Measurements from ENCODE around the gene CFHR5. TPM values are rescaled to one million over a fixed set of nuclear protein-coding genes. Genes with fewer than 3 reads are reported as not detected.

Gene CFHR5
- total RNA-seq, 2 experiments from 2014 or later = not detected

GRCh38 chr1:196951711-196952394 lies 25.5 kb upstream of the CFHR5 start:
- Mint-ChIP-seq H3K36me3 (ENCODE audit: low read depth) (no peaks in the 10 kb centered on the region), H3K27me3 (peaks cover 4% of the 10 kb centered on the region), H3K9me3 (no peaks in the 10 kb centered on the region), H3K27ac (no peak overlapping the region), H3K4me1 (ENCODE audit: low read depth) (no peaks in the 10 kb centered on the region), H3K4me3 (no peak overlapping the region)
- Histone ChIP-seq H3K27ac (ENCODE audit: low read depth in 1 of 2, low read length in 2 of 2) (no peak overlapping the region), H3K4me1 (ENCODE audit: insufficient read depth, low read length) (no peaks in the 10 kb centered on the region), H3K27me3 (ENCODE audit: control insufficient read depth in 1 of 2, insufficient read depth in 2 of 2, low read length in 2 of 2) (no peaks in the 10 kb centered on the region), H3K9me3 (ENCODE audit: control insufficient read depth in 1 of 2, insufficient read depth in 1 of 2, low read length in 2 of 2) (peaks cover 0 to 3% of the 10 kb centered on the region in 2 experiments), H3K4me3 (ENCODE audit: low read length) (no peak overlapping the region), H3K36me3 (ENCODE audit: insufficient read depth, low read length) (no peaks in the 10 kb centered on the region)
- intact Hi-C loops (cut with DNase I, micrococcal nuclease) = no loop called here
- ChIA-PET POLR2A (no interaction called here), CTCF (no interaction called here)
- ATAC-seq (ENCODE audit: poor library complexity) = no peak
- no peak for DNase-seq
- TF ChIP-seq, protein P1, sequence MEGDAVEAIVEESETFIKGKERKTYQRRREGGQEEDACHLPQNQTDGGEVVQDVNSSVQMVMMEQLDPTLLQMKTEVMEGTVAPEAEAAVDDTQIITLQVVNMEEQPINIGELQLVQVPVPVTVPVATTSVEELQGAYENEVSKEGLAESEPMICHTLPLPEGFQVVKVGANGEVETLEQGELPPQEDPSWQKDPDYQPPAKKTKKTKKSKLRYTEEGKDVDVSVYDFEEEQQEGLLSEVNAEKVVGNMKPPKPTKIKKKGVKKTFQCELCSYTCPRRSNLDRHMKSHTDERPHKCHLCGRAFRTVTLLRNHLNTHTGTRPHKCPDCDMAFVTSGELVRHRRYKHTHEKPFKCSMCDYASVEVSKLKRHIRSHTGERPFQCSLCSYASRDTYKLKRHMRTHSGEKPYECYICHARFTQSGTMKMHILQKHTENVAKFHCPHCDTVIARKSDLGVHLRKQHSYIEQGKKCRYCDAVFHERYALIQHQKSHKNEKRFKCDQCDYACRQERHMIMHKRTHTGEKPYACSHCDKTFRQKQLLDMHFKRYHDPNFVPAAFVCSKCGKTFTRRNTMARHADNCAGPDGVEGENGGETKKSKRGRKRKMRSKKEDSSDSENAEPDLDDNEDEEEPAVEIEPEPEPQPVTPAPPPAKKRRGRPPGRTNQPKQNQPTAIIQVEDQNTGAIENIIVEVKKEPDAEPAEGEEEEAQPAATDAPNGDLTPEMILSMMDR (IDR thresholded peaks at IDR 0.05) = no peak

DNA sequence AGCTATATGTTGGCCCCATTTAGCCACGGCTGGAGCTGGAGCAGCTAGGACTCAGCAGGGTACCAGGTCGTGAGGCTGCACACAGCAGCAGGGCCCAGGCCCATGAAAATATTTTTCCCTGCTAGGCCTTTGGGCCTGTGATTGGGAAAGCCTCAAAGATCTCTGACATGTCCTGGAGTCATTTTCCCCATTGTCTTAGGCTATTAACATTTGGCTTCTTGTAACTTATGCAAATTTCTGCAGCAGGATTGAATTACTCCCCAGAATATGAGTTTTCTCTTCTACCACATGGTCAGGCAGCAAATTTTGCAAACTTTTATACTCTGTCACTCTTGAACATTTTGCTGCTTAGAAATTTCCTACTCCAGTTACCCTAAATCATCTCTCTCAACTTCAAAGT lies 22.6 kb upstream of the CFHR5 start:
- H3K27ac Mint-ChIP-seq = no peak overlapping the region
- Histone ChIP-seq H3K27ac (ENCODE audit: low read depth in 1 of 2, low read length in 2 of 2) (no peak overlapping the region), H3K36me3 (ENCODE audit: insufficient read depth, low read length) (no peaks in the 10 kb centered on the region), H3K4me3 (ENCODE audit: low read length) (no peak overlapping the region), H3K4me1 (ENCODE audit: insufficient read depth, low read length) (no peaks in the 10 kb centered on the region), H3K9me3 (ENCODE audit: control insufficient read depth in 1 of 2, insufficient read depth in 1 of 2, low read length in 2 of 2) (peaks cover 0 to 3% of the 10 kb centered on the region in 2 experiments), H3K27me3 (ENCODE audit: control insufficient read depth in 1 of 2, insufficient read depth in 2 of 2, low read length in 2 of 2) (no peaks in the 10 kb centered on the region)
- H3K27me3 Mint-ChIP-seq = peaks cover 4% of the 10 kb centered on the region
- ATAC-seq (ENCODE audit: poor library complexity) = no peak
- ChIA-PET CTCF (no interaction called here), POLR2A (no interaction called here)
- no peak for DNase-seq
- no peaks in the 10 kb centered on the region for H3K9me3 Mint-ChIP-seq
- no peaks in the 10 kb centered on the region for H3K36me3 Mint-ChIP-seq (ENCODE audit: low read depth)
- no peaks in the 10 kb centered on the region for H3K4me1 Mint-ChIP-seq (ENCODE audit: low read depth)
- intact Hi-C loops (cut with DNase I, micrococcal nuclease) = no loop called here
- TF ChIP-seq, protein P1 (IDR thresholded peaks at IDR 0.05) = no peak
- H3K4me3 Mint-ChIP-seq = no peak overlapping the region

GRCh38 chr1:196955926-196956325 lies 21.4 kb upstream of the CFHR5 start:
- DNase-seq (no peak), ATAC-seq (ENCODE audit: poor library complexity) (no peak)
- peaks cover 4% of the 10 kb centered on the region for H3K27me3 Mint-ChIP-seq
- Histone ChIP-seq H3K4me3 (ENCODE audit: low read length) (no peak overlapping the region), H3K36me3 (ENCODE audit: insufficient read depth, low read length) (no peaks in the 10 kb centered on the region), H3K27ac (ENCODE audit: low read depth in 1 of 2, low read length in 2 of 2) (no peak overlapping the region), H3K4me1 (ENCODE audit: insufficient read depth, low read length) (no peaks in the 10 kb centered on the region), H3K27me3 (ENCODE audit: control insufficient read depth in 1 of 2, insufficient read depth in 2 of 2, low read length in 2 of 2) (no peaks in the 10 kb centered on the region), H3K9me3 (ENCODE audit: control insufficient read depth in 1 of 2, insufficient read depth in 1 of 2, low read length in 2 of 2) (peaks cover 0 to 3% of the 10 kb centered on the region in 2 experiments)
- no peaks in the 10 kb centered on the region for H3K36me3 Mint-ChIP-seq (ENCODE audit: low read depth)
- H3K9me3 Mint-ChIP-seq = no peaks in the 10 kb centered on the region
- TF ChIP-seq, protein P1 (IDR thresholded peaks at IDR 0.05) = no peak
- ChIA-PET CTCF (no interaction called here), POLR2A (no interaction called here)
- H3K4me1 Mint-ChIP-seq (ENCODE audit: low read depth) = no peaks in the 10 kb centered on the region
- H3K4me3 Mint-ChIP-seq = no peak overlapping the region
- intact Hi-C loops (cut with DNase I, micrococcal nuclease) = no loop called here
- no peak overlapping the region for H3K27ac Mint-ChIP-seq

All from CD4-positive, alpha-beta T cell (primary cell).